Activated CD4-positive, alpha-beta T cell treated with anti-CD3 and anti-CD28 coated beads, Interleukin-10, Interleukin-2, amounts not matched to agents 100 ng/mL and 50 ng/mL, durations not matched to agents 16 hours and 8 hours (primary cell): ENCODE data around the gene GARIN5A.
"Not testable (repeated sequence)": the region's sequence is repeated elsewhere in the genome, so short reads cannot be mapped to it uniquely, and the experiment has no call there.

Source experiments
- DNase-seq: peaks from one replicate; pipeline ENCODE4 v3.0.0-alpha.2; 2020

GARIN5A gene

GRCh38 chr19:50486823-50487515, 10.3 kb upstream of the GARIN5A start:
- DNase-seq: peak; percentile 51

- no peak for DNase-seq
Measured at GRCh38 chr19:50485284-50485955, 8.8 kb upstream of the GARIN5A start.

GRCh38 chr19:50482916-50483315, 6.3 kb upstream of the GARIN5A start:
- DNase-seq: no peak

- no peak for DNase-seq
Measured at GRCh38 chr19:50482271-50482855, 5.7 kb upstream of the GARIN5A start.

GRCh38 chr19:50481351-50482149, 4.9 kb upstream of the GARIN5A start:
- no peak for DNase-seq

- DNase-seq: no peak
Measured at GRCh38 chr19:50480281-50481111, 3.8 kb upstream of the GARIN5A start.

GRCh38 chr19:50479761-50480251, 3.2 kb upstream of the GARIN5A start:
- no peak for DNase-seq

GRCh38 chr19:50478901-50479715, 2.5 kb upstream of the GARIN5A start:
- peak; percentile 16 for DNase-seq

GRCh38 chr19:50477751-50478515, 1.3 kb upstream of the GARIN5A start:
- no peak for DNase-seq

GRCh38 chr19:50476907-50477238, 225 bp upstream of the GARIN5A start:
- DNase-seq: no peak

- DNase-seq: no peak
Measured at GRCh38 chr19:50475736-50476223, 868 bp downstream of the GARIN5A start.

- DNase-seq: no peak
Measured at GRCh38 chr19:50475101-50475568, 1.5 kb downstream of the GARIN5A start.

GRCh38 chr19:50473336-50473735, 3.3 kb downstream of the GARIN5A start:
- not testable (repeated sequence) for DNase-seq

GRCh38 chr19:50468818-50469217, 7.8 kb downstream of the GARIN5A start:
- no peak for DNase-seq

GRCh38 chr19:50467566-50467965, 9.1 kb downstream of the GARIN5A start:
- DNase-seq: no peak

- DNase-seq: no peak
Measured at GRCh38 chr19:50466706-50467039, 10.0 kb downstream of the GARIN5A start.

- DNase-seq: no peak
Measured at GRCh38 chr19:50465986-50466705, 10.5 kb downstream of the GARIN5A start.

GRCh38 chr19:50465000-50465399, 11.6 kb downstream of the GARIN5A start:
- DNase-seq: no peak

GRCh38 chr19:50464348-50464747, 12.3 kb downstream of the GARIN5A start:
- DNase-seq: no peak

- no peak for DNase-seq
Measured at GRCh38 chr19:50462970-50463369, 13.7 kb downstream of the GARIN5A start.
